SIG-M5 treated with dmso at 0.1 percent for 504 hours (cell line): ENCODE data around the gene EVL.

Experiments used
- DNase-seq: peaks from one replicate; lab custom pipeline; 2025; ENCODE audit not compliant: unreplicated experiment; lab: John Stamatoyannopoulos, UW

EVL gene

DNA sequence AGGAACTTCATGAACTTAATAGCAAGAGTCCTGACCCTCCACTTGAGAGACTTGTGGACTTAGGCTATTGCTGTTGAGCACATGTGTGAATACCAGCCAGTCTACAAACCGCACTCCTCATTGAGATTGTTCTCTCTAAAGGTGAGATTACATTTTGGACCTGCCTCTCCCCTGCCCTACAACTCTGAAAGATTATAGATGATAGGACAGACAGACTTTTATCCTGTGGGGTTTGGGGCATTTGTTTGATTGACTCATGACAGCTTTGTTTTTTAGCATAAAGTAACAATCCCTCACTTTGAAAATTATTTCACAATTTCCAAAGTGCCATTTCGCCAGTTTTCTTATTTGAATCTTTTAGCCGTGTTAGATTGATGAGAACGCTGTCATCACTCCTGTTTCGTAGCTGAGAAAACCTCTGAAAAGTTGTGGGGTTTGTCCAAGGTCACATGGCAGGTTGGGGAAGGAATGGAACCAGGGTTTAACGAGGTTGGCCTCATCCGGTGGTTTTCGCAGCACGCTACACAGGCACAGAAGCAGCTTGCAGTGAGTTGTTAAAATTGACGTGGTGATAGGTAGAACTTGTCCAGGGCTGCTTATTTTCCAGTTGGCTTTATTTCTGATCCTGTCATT is 836 bp downstream of the EVL start:
- DNase-seq, result peak; percentile 83

GRCh38 chr14:100066962-100067361 is 1.7 kb downstream of the EVL start:
- DNase-seq, result no peak

DNA sequence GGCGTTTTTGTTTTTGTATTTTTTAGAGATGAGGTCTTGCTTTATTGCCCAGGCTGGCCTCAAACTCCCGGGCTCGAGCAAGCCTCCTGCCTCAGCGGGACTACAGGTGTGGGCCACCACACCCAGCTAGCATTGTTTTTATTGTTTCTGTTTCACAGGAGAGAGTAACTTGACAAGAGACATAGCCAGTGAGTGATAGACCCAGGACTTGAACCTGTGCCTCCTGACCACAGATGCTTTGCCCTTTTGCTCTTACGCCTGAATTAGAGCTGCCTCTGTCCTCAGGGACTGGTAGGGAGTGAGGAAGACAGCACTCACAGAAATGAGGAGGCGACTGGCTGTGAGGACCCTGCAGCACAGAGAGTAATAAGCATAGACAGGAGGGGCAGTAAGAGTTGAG is 2.3 kb downstream of the EVL start:
- no peak for DNase-seq

DNA sequence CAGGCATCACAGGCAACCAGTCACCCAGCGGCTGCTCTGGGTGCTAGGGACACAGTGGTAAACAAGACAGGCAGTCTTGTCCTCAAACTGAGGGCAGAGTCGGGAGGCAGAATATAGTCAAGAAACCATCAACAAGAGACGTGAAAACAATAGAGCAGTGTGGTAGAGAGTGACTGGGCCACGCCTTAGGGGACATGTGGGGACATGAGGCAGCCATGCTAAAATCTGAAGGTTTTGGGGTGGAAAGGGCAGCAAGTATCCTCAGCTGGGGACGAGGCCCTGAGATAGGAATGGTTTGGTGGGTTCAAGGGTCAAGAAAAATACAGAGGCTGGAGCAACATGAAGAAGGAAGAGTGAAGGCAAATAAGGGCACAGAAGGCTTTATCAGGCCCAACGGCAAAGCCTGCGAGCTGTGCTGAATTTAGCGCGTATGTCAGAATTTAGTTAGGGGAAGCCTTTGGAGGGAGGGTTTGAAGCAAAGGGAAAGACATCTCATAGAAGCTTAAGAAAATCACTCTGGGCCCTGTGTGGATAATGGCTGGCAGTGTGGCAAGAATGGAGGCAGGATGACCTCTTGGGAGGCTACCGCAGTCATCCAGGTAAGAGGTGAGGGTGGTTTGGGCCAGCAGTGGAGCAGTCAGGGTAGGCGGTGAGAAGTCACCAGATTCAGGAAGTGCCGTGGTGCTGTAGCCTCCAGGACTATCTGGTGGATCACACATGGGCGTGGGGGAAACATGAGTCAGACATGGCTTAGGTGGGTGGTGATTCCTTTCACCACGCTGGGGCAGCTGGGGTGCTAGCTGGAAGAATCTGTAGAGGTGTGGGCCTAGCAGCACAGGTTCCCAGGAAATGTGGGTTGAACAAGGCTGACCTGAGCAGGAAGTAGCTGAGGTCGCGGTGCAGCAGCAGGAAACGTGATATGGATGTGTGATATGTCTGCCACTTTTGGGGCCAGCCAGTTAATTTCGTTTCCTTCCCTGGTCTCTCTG is 3.0 kb downstream of the EVL start:
- peak; percentile 77 for DNase-seq

DNA sequence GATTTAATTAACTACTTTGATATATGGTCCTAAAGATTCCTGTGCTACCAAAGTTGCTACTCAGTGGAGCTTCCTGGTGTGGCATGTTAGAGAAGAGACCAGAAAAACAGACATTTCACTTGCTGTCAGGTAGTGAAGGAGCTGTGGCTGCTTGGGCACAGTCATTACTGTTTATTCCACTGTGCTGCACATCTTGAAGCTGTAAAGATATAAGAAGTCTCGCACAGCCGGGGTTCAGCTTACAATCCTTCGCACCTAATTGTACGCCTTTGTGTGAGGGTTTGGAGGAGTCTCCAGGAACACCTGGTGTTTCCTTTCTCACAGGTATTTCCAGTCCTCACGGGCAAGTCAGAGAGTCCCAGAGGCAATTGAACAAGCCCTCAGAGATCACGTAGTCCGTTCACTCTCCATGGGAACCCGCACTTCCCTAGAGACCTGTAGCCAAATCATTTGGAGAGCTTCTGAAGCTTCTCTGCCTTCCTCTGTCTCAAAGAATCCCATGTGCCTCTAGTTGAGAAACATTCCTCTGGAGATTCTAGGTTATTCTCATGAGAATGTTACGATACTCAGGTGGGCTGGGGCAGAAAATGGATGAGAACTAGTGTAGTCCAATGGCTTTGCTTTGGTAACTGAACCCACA is 4.1 kb downstream of the EVL start:
- no peak for DNase-seq

GRCh38 chr14:100070310-100070709 is 5.1 kb downstream of the EVL start:
- DNase-seq, result no peak

GRCh38 chr14:100071545-100071944 is 6.3 kb downstream of the EVL start:
- DNase-seq, result no peak

- DNase-seq, result no peak
Observed at GRCh38 chr14:100072783-100073346, 7.6 kb downstream of the EVL start.

DNA sequence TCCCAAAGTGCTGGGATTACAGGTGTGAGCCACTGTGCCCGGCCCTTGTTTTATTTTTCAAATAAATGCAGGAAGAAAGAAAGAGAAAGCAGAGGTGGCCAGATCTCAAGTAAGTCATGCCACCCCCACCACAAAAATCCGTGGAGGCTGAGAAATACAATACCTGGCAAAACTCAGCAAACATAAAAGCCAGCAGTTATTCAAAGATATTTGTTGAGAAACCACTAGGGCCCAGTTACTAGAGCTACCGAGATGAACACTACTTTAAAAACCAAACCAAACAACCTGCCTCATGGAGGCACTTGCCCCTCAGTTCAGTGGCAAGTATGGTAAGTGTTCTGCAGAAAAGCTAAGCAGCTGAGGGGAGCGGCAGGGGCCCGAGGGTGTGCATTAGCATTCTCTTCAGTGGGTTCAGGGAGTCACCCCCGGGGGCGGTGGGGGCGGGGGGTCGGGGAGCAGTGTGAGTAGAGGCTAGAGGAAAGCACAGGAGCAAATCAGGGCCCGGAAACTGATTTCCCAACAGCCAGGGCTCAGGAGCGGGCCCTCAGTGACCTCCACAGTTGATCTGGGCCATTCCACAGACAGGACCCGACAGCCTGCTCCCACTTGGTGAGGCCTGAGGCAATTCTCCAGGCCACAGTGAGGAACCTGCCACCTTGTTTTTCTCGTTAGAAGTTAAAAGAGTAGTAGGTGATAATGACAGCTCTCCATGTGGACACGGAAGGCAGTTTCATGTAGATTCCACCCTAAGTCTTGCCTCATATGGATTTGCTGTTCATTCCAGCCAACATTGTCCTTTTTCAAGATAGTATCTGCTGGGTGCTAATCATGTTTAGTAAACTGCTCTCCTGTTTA is 8.6 kb downstream of the EVL start:
- DNase-seq, result no peak

DNA sequence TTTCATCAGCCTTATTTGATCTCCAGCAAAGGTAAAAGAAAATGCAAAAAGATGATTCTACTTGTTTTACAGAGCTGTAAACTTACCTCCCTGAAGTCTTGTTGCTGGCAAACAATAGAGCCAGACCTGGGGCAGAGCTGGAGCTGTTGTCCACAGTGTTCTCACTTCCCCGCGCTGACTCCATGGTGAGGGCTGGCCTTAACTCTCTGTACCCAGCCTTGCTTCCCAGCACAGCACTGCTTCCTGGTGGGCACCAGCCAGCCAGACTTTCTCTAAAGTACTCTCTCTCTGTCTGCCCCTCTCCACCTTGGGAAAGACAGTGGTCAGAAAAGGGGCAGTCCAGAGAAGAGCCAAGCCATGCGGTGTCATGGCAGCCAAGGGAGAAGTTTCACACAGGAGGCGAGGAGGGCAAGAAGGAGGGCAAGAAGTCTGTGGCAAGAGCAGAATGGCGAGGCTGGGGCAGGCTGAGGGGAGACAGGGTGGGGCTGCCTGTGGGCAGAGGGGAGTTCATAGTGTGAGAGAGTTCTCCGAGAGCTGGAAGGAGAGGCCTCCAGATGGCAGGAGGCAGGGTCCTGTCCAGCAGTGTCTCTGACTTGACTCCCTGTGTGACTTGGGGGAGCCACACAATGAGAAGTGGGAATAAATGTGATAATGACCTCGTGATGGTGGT is 9.3 kb downstream of the EVL start:
- no peak for DNase-seq

- no peak for DNase-seq
Observed at GRCh38 chr14:100075681-100076080, 10.5 kb downstream of the EVL start.

GRCh38 chr14:100076133-100076532 is 10.9 kb downstream of the EVL start:
- DNase-seq, result peak; percentile 79

- peak; percentile 65 for DNase-seq
Observed at GRCh38 chr14:100076606-100077005, 11.4 kb downstream of the EVL start.

DNA sequence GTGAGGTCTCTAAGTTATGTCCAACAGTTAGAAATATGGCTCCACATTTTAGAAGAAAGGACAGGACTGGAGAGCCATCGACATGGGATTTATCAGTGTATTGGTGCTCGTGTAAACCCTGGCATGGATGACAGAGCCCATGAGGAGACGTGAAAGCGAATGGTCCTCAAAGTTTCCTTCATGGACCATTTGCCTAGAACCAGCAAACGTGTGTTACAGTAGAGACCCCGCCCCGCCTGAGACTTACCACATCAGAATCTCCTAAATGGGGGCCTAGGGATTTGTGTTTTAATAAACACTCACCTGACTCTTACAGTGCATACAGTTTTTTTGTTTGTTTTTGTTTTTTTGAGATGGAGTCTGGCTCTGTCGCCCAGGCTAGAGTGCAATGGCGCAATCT is 12.2 kb downstream of the EVL start:
- DNase-seq, result no peak

GRCh38 chr14:100078216-100078803 is 13.1 kb downstream of the EVL start:
- no peak for DNase-seq

GRCh38 chr14:100078997-100079725 is 13.9 kb downstream of the EVL start:
- peak; percentile 49 for DNase-seq

GRCh38 chr14:100079726-100080005 is 14.4 kb downstream of the EVL start:
- no peak for DNase-seq

DNA sequence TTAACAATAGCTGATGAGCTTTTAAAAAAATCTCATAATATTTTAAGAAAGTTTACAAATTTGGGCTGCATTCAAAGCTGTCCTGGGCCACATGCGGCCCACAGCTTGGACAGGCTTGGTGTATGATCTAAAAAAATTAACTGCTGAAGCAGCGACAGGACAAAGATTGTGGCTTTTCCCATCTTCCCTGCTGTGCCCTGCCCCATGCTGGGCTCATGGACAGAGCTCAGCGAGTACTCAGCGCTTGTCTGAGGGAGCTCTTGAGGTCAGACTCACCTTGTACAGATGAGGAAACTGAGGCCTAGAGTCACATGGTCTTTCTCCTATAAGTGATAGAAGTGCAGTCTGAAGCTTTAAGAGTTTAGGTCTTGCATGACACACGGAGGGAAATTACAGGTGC is 15.0 kb downstream of the EVL start:
- DNase-seq, result no peak

GRCh38 chr14:100081997-100082625 is 16.9 kb downstream of the EVL start:
- DNase-seq, result no peak
